Parathyroid adenoma (tissue), 2 donors: Measurements from ENCODE around the gene TBC1D2.

Source experiments
- H2AFZ ChIP-seq: fragments of 300-600 bp; sonication (generic); one replicate; pipeline ENCODE4 v1.7.0; 2017; ENCODE audit warnings: antibody characterized with exemption, mild to moderate bottlenecking
- H3K27ac ChIP-seq: fragments of 300-600 bp; sonication (generic); one replicate; pipeline ENCODE4 v1.7.0; 2017
- H3K27me3 ChIP-seq: fragments of 300-600 bp; sonication (generic); one replicate; pipeline ENCODE4 v1.7.0; 2017; ENCODE audit warnings: low read length; ENCODE audit not compliant: control insufficient read depth, insufficient read depth
- H3K36me3 ChIP-seq: fragments of 300-600 bp; sonication (generic); one replicate; pipeline ENCODE4 v1.7.0; 2017; ENCODE audit warnings: low read length; ENCODE audit not compliant: control insufficient read depth, insufficient read depth
- H3K4me1 ChIP-seq: fragments of 300-600 bp; sonication (generic); one replicate; pipeline ENCODE4 v1.7.0; 2017; ENCODE audit warnings: control low read depth
- H3K4me2 ChIP-seq: fragments of 300-600 bp; sonication (generic); one replicate; pipeline ENCODE4 v1.7.0; 2017; ENCODE audit warnings: low read length
- H3K4me3 ChIP-seq: fragments of 300-600 bp; sonication (generic); one replicate; pipeline ENCODE4 v1.7.0; 2017; ENCODE audit warnings: low read depth, low read length
- H3K79me2 ChIP-seq: fragments of 300-600 bp; sonication (generic); one replicate; pipeline ENCODE4 v1.7.0; 2017; ENCODE audit warnings: control low read depth
- H3K9ac ChIP-seq: fragments of 300-600 bp; sonication (generic); one replicate; pipeline ENCODE4 v1.7.0; 2017; ENCODE audit warnings: mild to moderate bottlenecking
- H3K9me3 ChIP-seq: fragments of 300-600 bp; sonication (generic); one replicate; pipeline ENCODE4 v1.7.0; 2017; ENCODE audit warnings: low read length; ENCODE audit not compliant: control insufficient read depth
- TF ChIP-seq, protein P1 (sequence below): fragments of 300-600 bp; sonication (generic); IDR thresholded peaks from one replicate; pipeline ENCODE4 v1.7.0; 2017; ENCODE audit warnings: antibody characterized with exemption, mild to moderate bottlenecking
- donor health status: primary hyperparathyroidism.

Gene TBC1D2

DNA sequence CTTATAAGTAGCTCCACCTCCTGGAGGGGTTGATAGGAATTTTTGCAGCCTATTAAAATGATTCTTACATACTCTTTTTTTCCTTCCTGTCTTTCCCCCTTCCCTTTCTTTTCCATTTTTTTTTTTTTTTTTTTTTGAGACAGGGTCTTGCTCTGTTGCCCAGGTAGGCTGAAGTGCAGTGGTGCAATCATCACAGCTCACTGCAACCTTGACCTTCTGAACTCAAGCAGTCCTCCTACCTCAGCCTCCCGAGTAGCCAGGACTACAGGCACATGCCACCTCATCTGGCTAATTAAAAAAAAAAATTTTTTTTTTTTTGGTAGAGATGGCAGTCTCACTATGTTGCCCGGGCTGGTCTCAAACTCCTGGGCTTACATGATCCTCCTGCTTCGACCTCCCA is 4.3 kb upstream of the TBC1D2 start:
- no peaks in the 10 kb centered on the region for H3K79me2 ChIP-seq
- H3K36me3 ChIP-seq: no peaks in the 10 kb centered on the region
- no peaks in the 10 kb centered on the region for H3K9me3 ChIP-seq
- no peaks in the 10 kb centered on the region for H3K27me3 ChIP-seq
- no peak overlapping the region for H3K27ac ChIP-seq
- no peak overlapping the region for H3K4me2 ChIP-seq
- H2AFZ ChIP-seq: no peak overlapping the region
- TF ChIP-seq, protein P1, sequence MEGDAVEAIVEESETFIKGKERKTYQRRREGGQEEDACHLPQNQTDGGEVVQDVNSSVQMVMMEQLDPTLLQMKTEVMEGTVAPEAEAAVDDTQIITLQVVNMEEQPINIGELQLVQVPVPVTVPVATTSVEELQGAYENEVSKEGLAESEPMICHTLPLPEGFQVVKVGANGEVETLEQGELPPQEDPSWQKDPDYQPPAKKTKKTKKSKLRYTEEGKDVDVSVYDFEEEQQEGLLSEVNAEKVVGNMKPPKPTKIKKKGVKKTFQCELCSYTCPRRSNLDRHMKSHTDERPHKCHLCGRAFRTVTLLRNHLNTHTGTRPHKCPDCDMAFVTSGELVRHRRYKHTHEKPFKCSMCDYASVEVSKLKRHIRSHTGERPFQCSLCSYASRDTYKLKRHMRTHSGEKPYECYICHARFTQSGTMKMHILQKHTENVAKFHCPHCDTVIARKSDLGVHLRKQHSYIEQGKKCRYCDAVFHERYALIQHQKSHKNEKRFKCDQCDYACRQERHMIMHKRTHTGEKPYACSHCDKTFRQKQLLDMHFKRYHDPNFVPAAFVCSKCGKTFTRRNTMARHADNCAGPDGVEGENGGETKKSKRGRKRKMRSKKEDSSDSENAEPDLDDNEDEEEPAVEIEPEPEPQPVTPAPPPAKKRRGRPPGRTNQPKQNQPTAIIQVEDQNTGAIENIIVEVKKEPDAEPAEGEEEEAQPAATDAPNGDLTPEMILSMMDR: no peak
- H3K9ac ChIP-seq: no peak overlapping the region
- no peaks in the 10 kb centered on the region for H3K4me1 ChIP-seq
- H3K4me3 ChIP-seq: no peak overlapping the region

DNA sequence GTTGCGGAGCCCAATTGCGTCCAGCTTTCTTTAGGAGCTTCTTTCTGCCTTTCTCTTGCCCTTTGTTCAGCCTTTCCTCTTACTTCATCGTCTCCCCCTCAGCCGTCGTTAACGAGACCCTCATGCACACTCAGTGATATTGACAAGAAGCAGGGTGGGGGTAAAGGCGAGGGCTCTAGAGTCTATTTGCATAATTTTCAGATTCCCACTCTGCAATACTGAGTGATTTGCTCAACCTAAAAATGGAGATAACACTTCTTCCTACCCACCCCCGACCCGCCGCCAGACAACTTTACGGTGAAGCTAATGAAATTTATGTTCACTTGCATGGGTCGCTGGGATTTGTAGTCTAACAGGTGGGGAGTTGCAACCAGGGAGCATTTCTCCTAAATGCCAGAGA is 1.3 kb upstream of the TBC1D2 start:
- H3K27me3 ChIP-seq: no peaks in the 10 kb centered on the region
- no peaks in the 10 kb centered on the region for H3K4me1 ChIP-seq
- no peak overlapping the region for H3K9ac ChIP-seq
- H3K4me3 ChIP-seq: peak overlapping the region; percentile 90
- TF ChIP-seq, protein P1: no peak
- H2AFZ ChIP-seq: peak overlapping the region; percentile 96
- no peaks in the 10 kb centered on the region for H3K36me3 ChIP-seq
- no peak overlapping the region for H3K27ac ChIP-seq
- peak overlapping the region; percentile 95 for H3K4me2 ChIP-seq
- H3K9me3 ChIP-seq: no peaks in the 10 kb centered on the region
- no peaks in the 10 kb centered on the region for H3K79me2 ChIP-seq

DNA sequence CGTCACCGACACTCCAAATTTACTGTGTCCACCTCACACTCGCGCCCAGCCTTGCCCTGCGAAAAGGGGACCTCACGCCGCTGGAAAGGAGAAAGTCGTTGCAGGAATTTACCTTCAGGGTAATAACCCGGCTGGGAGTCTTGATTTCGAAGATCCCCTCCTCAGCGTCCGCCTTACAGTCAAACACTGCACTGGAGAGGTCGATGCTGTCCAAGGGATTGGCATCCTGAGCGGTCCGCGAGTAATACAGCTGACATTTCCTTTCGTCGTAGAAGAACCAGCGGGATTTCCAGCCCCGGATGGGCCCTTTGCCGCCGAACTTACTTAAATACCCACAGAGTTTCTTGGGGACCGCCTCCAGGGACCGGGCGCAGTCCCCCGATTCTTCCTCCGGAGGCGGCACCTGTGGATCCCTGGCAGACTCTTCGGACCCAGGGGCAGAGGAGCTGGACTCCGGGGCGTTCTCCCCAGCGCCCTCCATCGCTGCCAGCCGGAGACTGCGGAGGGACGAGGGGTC is 330 bp downstream of the TBC1D2 start:
- no peaks in the 10 kb centered on the region for H3K9me3 ChIP-seq
- H3K9ac ChIP-seq: no peak overlapping the region
- H3K27me3 ChIP-seq: no peaks in the 10 kb centered on the region
- peak overlapping the region; percentile 86 for H3K27ac ChIP-seq
- peak overlapping the region; percentile 95 for H3K4me2 ChIP-seq
- peak overlapping the region; percentile 96 for H2AFZ ChIP-seq
- TF ChIP-seq, protein P1: no peak
- H3K4me1 ChIP-seq: no peaks in the 10 kb centered on the region
- no peaks in the 10 kb centered on the region for H3K79me2 ChIP-seq
- H3K4me3 ChIP-seq: peak overlapping the region; percentile 90
- no peaks in the 10 kb centered on the region for H3K36me3 ChIP-seq

DNA sequence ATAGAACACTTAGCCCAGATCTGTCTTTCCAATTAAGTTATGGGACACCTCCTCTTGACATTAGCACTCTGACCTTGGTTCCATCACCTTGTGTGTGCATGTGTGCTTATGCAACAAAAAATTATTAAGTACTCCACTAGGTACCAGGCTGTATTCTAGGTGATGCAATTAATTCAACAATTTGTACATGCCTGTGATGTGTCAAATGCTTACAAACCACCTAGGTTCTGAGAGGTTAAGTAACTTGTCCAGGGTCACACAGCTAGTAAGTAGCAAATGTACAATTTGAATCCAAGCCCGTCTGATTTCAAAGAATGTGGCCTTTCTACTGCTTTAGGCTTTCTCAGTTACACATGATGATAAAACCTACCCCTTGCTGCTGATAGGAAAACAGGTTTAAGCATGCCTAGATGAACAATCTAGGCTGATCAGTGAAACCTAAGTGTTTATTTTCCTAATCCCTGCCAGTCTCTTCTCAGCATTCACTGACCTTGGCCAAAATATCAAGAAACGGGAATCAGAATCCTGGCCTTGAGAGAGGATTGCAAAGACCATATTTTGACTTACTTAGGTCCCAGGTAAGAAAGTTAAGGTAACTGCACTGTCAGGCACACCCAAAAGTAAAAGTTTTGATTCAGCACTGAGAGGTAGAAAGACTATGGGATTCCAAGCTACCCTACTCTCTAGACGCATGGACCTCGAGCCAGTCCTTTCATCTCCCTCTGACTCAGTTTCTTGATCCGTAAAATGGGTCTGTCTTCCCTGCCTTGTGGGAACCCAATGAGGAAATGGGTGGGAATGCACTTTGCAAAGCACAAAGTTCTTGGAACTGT is 1.0 kb downstream of the TBC1D2 start:
- H3K27ac ChIP-seq: no peak overlapping the region
- TF ChIP-seq, protein P1: no peak
- no peaks in the 10 kb centered on the region for H3K79me2 ChIP-seq
- H2AFZ ChIP-seq: peak overlapping the region; percentile 96
- H3K36me3 ChIP-seq: no peaks in the 10 kb centered on the region
- H3K9me3 ChIP-seq: no peaks in the 10 kb centered on the region
- no peak overlapping the region for H3K9ac ChIP-seq
- peak overlapping the region; percentile 90 for H3K4me3 ChIP-seq
- H3K4me1 ChIP-seq: no peaks in the 10 kb centered on the region
- no peaks in the 10 kb centered on the region for H3K27me3 ChIP-seq
- peak overlapping the region; percentile 95 for H3K4me2 ChIP-seq

DNA sequence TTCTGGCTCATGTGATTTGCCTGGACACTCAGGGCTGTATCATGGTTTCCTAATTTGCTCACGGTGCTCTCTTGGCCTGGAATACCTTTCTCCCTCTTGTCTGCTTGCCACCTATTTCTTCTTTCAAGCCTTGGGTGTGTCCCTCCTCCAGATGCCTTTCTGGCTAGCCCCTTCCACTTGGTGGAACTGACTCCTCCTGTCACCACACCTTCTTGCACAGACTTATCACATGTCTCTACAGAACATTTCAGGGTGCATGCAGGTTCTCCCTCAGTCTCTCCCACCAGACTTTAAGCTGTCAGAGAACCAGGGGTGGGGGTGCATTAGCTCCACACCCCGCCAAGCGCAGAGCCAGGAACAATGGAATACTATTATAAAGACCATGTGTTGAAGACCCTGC is 1.9 kb downstream of the TBC1D2 start:
- H3K4me1 ChIP-seq: no peaks in the 10 kb centered on the region

More for the DNA sequence above, 1.9 kb downstream of the TBC1D2 start:
- Histone ChIP-seq H3K36me3 (no peaks in the 10 kb centered on the region), H3K9me3 (no peaks in the 10 kb centered on the region), H2AFZ (no peak overlapping the region), H3K9ac (no peak overlapping the region), H3K27me3 (no peaks in the 10 kb centered on the region), H3K79me2 (no peaks in the 10 kb centered on the region), H3K27ac (no peak overlapping the region), H3K4me3 (no peak overlapping the region), H3K4me2 (no peak overlapping the region)
- TF ChIP-seq, protein P1: no peak
